K562 (cell line): ENCODE results near the gene PCNX3. TPM values are rescaled to one million over a fixed set of nuclear protein-coding genes. Genes with fewer than 3 reads are reported as not detected.
A peak's percentile ranks its signal among the peaks of the same experiment; 100 is the strongest.

Source experiments
- ATF1 ChIP-seq, 2 experiments: fragments of 450-650 bp in 1 of 2; IDR thresholded peaks; 2 replicates each; pipeline ENCODE4 v1.6.1; 2016; ENCODE audit warnings: missing compliant biosample characterization in 1 of 2, missing genetic modification characterization in 1 of 2
- ATF3 ChIP-seq, 2 experiments: fragments of 450-650 bp in 1 of 2; sonication (generic) in 1 of 2; formaldehyde crosslinking in 1 of 2; IDR thresholded peaks in 1 of 2; conservative IDR thresholded peaks in 1 of 2; 2 replicates each; pipeline versions ENCODE4 v1.6.1 to v1.8.1; 2016 to 2023; ENCODE audit warnings: mild to moderate bottlenecking in 2 of 2, moderate library complexity in 2 of 2, inconsistent platforms in 1 of 2, missing genetic modification reagents in 1 of 2
- BCOR ChIP-seq: fragments of 450-650 bp; IDR thresholded peaks from 2 replicates; pipeline ENCODE4 v1.6.1; 2016
- CHD4 ChIP-seq: fragments of 200-600 bp; sonication (generic); IDR thresholded peaks from 3 replicates; pipeline ENCODE4 v1.6.1; 2012; ENCODE audit warnings: low read depth, mild to moderate bottlenecking, mixed read lengths, low read length, inconsistent platforms; ENCODE audit not compliant: insufficient read depth, insufficient replicate concordance, poor library complexity, severe bottlenecking
- EGR1 ChIP-seq: fragments of 450-650 bp; conservative IDR thresholded peaks from 2 replicates; pipeline ENCODE4 v1.6.1; 2017; ENCODE audit warnings: mild to moderate bottlenecking
- ELF4 ChIP-seq: fragments of 450-650 bp; formaldehyde crosslinking; IDR thresholded peaks from 2 replicates; pipeline ENCODE4 v1.4.0; 2022; ENCODE audit warnings: missing genetic modification characterization
- ESRRB ChIP-seq: fragments of 250-450 bp; sonication (Bioruptor Pico); IDR thresholded peaks from 2 replicates; pipeline ENCODE4 v1.5.0; 2020; ENCODE audit warnings: mild to moderate bottlenecking, moderate library complexity, borderline replicate concordance
- GATAD2B ChIP-seq: fragments of 450-650 bp; IDR thresholded peaks from 2 replicates; pipeline ENCODE4 v1.6.1; 2017; ENCODE audit warnings: mild to moderate bottlenecking, borderline replicate concordance
- HDGF ChIP-seq: fragments of 450-650 bp; IDR thresholded peaks from 2 replicates; pipeline ENCODE4 v1.6.1; 2016
- KAT7 ChIP-seq: sonication (generic); formaldehyde crosslinking; IDR thresholded peaks from 2 replicates; pipeline ENCODE4 v1.8.0; 2022; ENCODE audit warnings: missing genetic modification reagents, mild to moderate bottlenecking, borderline replicate concordance
- MAZ ChIP-seq, 2 experiments: fragments of 450-650 bp in 1 of 2; sonication (generic) in 1 of 2; formaldehyde crosslinking; IDR thresholded peaks in 1 of 2; conservative IDR thresholded peaks in 1 of 2; 2 replicates each; pipeline versions ENCODE4 v1.4.0 to v1.5.0; 2020; ENCODE audit warnings: mild to moderate bottlenecking in 1 of 2, missing genetic modification reagents in 1 of 2
- MBD1 ChIP-seq: fragments of 250-450 bp; sonication (Bioruptor Pico); IDR thresholded peaks from 2 replicates; pipeline ENCODE4 v1.8.0; 2022; ENCODE audit warnings: inconsistent platforms
- MYC ChIP-seq, 2 experiments: fragments of 250-450 bp in 1 of 2; sonication (Bioruptor Pico) in 1 of 2; IDR thresholded peaks; 2 replicates each; pipeline versions ENCODE4 v1.5.1 to v1.6.1; 2012 to 2021; ENCODE audit warnings: low read depth in 2 of 2, borderline replicate concordance in 1 of 2, improper control_type of control experiment in 1 of 2, low read length in 1 of 2, mild to moderate bottlenecking in 1 of 2, moderate library complexity in 1 of 2
- RBBP5 ChIP-seq: fragments of 200-600 bp; sonication (generic); IDR thresholded peaks from 2 replicates; pipeline ENCODE4 v1.6.1; 2012; ENCODE audit warnings: borderline replicate concordance, mild to moderate bottlenecking, low read length, control low read depth, inconsistent platforms; ENCODE audit not compliant: insufficient read depth, poor library complexity, severe bottlenecking
- SP1 ChIP-seq: sonication (generic); formaldehyde crosslinking; IDR thresholded peaks from 2 replicates; pipeline ENCODE4 v1.8.1; 2022; ENCODE audit warnings: mild to moderate bottlenecking, missing genetic modification reagents
- SUPT5H ChIP-seq: fragments of 450-650 bp; IDR thresholded peaks from 2 replicates; pipeline ENCODE4 v1.6.1; 2016
- TEAD1 ChIP-seq, 2 experiments: fragments of 450-650 bp in 1 of 2; sonication (generic) in 1 of 2; formaldehyde crosslinking; IDR thresholded peaks; 2 replicates each; pipeline versions ENCODE4 v1.4.0 to v1.8.0; 2020 to 2022; ENCODE audit warnings: mild to moderate bottlenecking in 2 of 2, missing genetic modification reagents in 1 of 2
- ZBTB11 ChIP-seq, 3 experiments: fragments of 200-800 bp in 1 of 3; fragments of 250-450 bp in 1 of 3; fragments of 450-650 bp in 1 of 3; sonication (Bioruptor Pico) in 1 of 3; sonication (Bioruptor generic) in 1 of 3; formaldehyde crosslinking in 1 of 3; IDR thresholded peaks; 2 replicates each; pipeline versions ENCODE4 v1.6.1 to v1.8.0; 2016 to 2022; ENCODE audit warnings: mild to moderate bottlenecking in 2 of 3, missing genetic modification characterization in 2 of 3, missing compliant biosample characterization in 1 of 3, moderate library complexity in 1 of 3
- ZC3H8 ChIP-seq: fragments of 450-650 bp; IDR thresholded peaks from 2 replicates; pipeline ENCODE4 v1.6.1; 2017
- ZNF165 ChIP-seq: fragments of 250-450 bp; sonication (Bioruptor Pico); IDR thresholded peaks from 2 replicates; pipeline ENCODE4 v1.4.0; 2020; ENCODE audit warnings: borderline replicate concordance
- polyA plus RNA-seq, 8 experiments: library from polyadenylated mRNA; depleted of rRNA in 4 of 8; stranded (reverse) in 5 of 8; unstranded in 3 of 8; fragments of >200 nt; fragmentation: Nextera tagmentation in 2 of 8; fragmentation: Illumina TruSeq in 1 of 8; extraction: Ambion mirVana in 2 of 8; extraction: Trizol in 1 of 8; gene quantifications; 2 replicates each; pipeline versions ENCODE4 v1.2.1 to v1.2.3, GENCODE V29; 2011 to 2014; ENCODE audit warnings: inconsistent platforms in 1 of 8, missing spikeins in 1 of 8
- total RNA-seq, 7 experiments: library from RNA; depleted of rRNA in 6 of 7; stranded (reverse); fragments of >200 nt in 6 of 7; fragmentation: Illumina TruSeq in 2 of 7; extraction: Trizol in 2 of 7; gene quantifications; 2 replicates each; pipeline versions ENCODE4 v1.2.1 to v1.2.3, GENCODE V29; 2011 to 2021; ENCODE audit warnings: low replicate concordance in 1 of 7

PCNX3 gene
- total and polyA plus RNA-seq, 9 of the 15 experiments (the other 6 are each of a cell fraction or from before 2014, with no cell fraction given): 0.11 to 47.8 (median 12.8) TPM

GRCh38 chr11:65575568-65576231, 39.9 kb upstream of the PCNX3 start, which contains the start of gene EHBP1L1 (continued):
- TF ChIP-seq MYC (IDR thresholded peaks at IDR 0.05; ENCODE audit: low read depth, low read length) (no peak), MYC (CRISPR knock-in tag; IDR thresholded peaks at IDR 0.05; ENCODE audit: borderline replicate concordance, low read depth) (peak; percentile 63; the same call in 1 of the 2 replicates), ZBTB11 (CRISPR knock-in tag; IDR thresholded peaks at IDR 0.05) (peak in 1 of 3 experiments; percentile 40; a peak in 1 of 6 replicates), MAZ (CRISPR knock-in tag; conservative IDR thresholded peaks at IDR 0.05 in 1 of 2, IDR thresholded peaks at IDR 0.05 in 1 of 2) (peak; percentile 60 to 89; a peak in 3 of 4 replicates), EGR1 (peak; percentile 89), GATAD2B (peak; percentile 91), CHD4 (peak; percentile 85), SP1 (CRISPR knock-in tag) (peak; percentile 8; the same call in 1 of the 2 replicates), ZNF165 (CRISPR knock-in tag) (no peak), SUPT5H (peak; percentile 51), TEAD1 (CRISPR knock-in tag; IDR thresholded peaks at IDR 0.05) (no peak), HDGF (peak; percentile 96; the same call in 1 of the 2 replicates), MBD1 (CRISPR knock-in tag) (no peak), ATF3 (IDR thresholded peaks at IDR 0.05) (no peak), ATF3 (CRISPR knock-in tag; conservative IDR thresholded peaks at IDR 0.05) (peak; percentile 12; the same call in 1 of the 2 replicates), ZC3H8 (0 out of 2 replicates have a peak, but pooled peaks have one; percentile 47), ESRRB (no peak), RBBP5 (peak; percentile 21), ELF4 (CRISPR knock-in tag) (0 out of 2 replicates have a peak, but pooled peaks have one; percentile 8), BCOR (peak; percentile 73), KAT7 (CRISPR knock-in tag) (0 out of 2 replicates have a peak, but pooled peaks have one; percentile 65), ATF1 (CRISPR knock-in tag; IDR thresholded peaks at IDR 0.05) (no peak), ATF1 (tag; IDR thresholded peaks at IDR 0.05) (peak; percentile 50)
